KOPT-K1 (cell line): Measurements from ENCODE around the gene KMT2D.

Experiments
- H3K27ac ChIP-seq: fragments of 200-600 bp; sonication (generic); 2 replicates; pipeline ENCODE4 v1.5.1; 2016; ENCODE audit warnings: antibody characterized with exemption, mild to moderate bottlenecking, low read depth, low read length; ENCODE audit not compliant: poor library complexity, severe bottlenecking
- H3K36me3 ChIP-seq: fragments of 200-600 bp; sonication (generic); 2 replicates; pipeline ENCODE4 v1.5.1; 2017; ENCODE audit warnings: antibody characterized with exemption, mild to moderate bottlenecking, low read length, moderate library complexity; ENCODE audit not compliant: insufficient read depth
- H3K9me3 ChIP-seq: fragments of 200-600 bp; sonication (generic); 2 replicates; pipeline ENCODE4 v1.5.1; 2017; ENCODE audit warnings: antibody characterized with exemption, low read length, mild to moderate bottlenecking; ENCODE audit not compliant: insufficient read depth, poor library complexity, severe bottlenecking

KMT2D gene

DNA sequence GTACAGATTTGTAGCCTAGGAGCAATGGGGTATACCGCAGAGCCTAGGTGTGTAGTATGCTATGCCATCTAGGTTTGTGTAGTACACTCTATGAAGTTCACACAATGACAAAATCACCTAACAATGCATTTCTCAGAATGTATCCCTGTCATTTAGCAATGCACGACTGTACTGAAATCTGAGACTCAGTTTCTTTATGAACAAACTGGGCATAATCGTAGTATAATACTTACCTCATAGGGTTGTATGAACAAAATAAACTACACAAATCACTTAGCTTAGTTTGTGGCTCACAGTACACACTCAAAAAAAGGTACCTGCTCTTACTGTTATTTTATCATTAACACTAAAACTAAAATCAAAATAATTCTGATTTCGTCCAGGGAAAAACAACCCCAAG, 35.1 kb downstream of the KMT2D start:
- Histone ChIP-seq H3K9me3 (no peaks in the 10 kb centered on the region), H3K36me3 (peaks cover 100% of the 10 kb centered on the region), H3K27ac (no peak overlapping the region)

DNA sequence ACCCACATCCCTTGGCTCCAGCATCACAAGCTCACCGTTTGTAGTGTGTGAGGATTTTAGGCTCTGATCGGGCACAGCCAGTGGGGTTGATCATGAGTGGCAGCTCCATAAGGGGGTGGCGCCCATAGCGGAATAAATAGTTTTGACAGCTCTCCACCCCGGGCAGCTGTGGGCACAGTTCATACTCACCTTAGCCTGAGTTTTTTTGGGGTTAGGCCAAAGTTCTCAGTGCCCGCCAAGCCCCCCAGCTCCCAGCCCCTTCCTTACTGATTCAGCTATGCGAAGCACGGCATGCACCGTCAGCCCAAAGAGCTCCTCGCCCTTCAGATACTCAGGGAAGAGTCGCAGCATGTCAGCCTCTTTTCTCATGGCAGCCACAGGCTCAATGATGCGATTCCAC, 36.1 kb downstream of the KMT2D start:
- H3K27ac ChIP-seq, result no peak overlapping the region
- peaks cover 90% of the 10 kb centered on the region for H3K36me3 ChIP-seq
- H3K9me3 ChIP-seq, result no peaks in the 10 kb centered on the region

- Histone ChIP-seq H3K36me3 (peaks cover 83% of the 10 kb centered on the region), H3K27ac (no peak overlapping the region), H3K9me3 (no peaks in the 10 kb centered on the region)
These were observed 36.8 kb downstream of the KMT2D start for GRCh38 chr12:49023812-49024211.

DNA sequence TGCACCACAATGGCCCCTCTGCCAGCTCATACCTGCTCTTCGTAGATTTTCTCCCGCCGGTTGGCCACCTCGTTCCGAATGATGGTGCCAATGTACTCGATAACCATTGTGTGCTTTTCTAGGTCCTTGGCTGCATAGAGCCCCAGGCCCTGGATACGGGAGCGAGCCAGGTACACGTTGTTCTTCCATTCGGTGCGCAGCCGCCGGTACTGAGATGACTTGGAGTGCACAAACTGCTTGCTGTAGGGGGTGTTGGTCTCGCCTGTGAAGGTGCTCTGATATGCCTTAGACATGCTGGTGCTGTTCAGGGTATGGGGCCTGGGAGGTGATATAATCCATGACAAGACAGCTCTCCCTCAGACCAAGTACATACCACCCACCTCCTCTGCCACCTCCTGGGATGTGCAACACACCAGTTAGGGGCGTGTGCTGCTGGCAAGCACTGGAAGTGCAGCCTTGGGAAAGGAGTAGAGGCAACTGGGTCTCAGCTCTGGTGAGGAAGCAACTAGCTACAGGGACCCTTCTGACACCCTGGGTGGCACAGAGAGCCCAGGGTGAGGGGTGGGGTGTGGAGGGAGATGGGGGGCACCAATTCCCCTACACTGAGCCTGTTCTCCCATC, 37.9 kb downstream of the KMT2D start:
- Histone ChIP-seq H3K36me3 (peaks cover 72% of the 10 kb centered on the region), H3K27ac (no peak overlapping the region)

DNA sequence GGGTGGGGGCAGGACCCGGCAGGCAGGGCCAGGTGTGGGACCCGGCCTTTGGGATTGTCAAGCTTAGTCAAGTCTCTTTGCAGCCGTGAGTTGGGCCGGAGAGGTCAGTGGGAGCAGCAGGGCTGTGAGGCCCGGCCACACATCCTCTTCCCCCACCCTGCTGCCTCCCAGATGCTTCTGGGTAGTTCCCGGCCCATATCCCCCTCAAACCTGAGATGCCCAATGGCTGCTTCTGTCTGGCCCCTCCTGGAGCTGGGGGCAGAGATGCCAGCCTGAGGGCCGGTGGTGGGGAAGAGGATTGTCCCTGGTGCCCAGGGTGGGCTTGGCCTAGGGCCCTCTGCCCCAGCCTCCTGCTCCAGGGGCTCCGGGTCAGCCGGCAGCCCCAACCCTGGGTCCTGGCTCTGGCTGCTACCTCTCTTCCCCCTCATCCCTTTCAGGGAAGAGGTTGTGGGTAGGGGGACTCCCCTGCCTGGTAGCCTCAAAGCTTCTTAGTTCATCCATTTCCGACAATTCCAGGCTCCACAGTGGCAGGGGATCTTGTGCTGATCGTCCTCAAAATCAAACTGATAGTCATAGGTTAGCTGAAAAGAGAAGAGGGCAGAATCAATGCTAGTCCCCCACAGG, 39.2 kb downstream of the KMT2D start:
- no peak overlapping the region for H3K27ac ChIP-seq
- H3K9me3 ChIP-seq, result no peaks in the 10 kb centered on the region
- H3K36me3 ChIP-seq, result peaks cover 59% of the 10 kb centered on the region

More for the DNA sequence above, 37.9 kb downstream of the KMT2D start:
- no peaks in the 10 kb centered on the region for H3K9me3 ChIP-seq

DNA sequence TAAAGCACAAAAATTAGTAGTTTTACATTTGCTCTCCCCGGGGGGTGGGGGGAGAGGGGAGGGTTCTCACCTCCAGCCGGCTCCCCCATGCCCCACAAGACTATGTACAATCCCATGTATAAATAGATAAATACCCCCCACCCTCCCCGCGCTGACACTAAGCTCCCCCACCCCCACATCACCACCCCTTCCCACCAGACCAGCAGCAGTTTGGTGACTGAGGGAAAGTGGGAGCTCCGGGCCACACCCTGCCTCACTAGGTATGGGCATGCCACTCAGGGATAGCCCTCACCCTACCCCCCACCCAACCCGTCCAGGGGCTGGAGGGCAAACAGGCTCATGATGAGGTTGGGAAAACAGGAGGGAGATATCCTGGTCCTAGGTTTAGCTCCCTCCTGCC, 40.2 kb downstream of the KMT2D start:
- Histone ChIP-seq H3K27ac (no peak overlapping the region), H3K9me3 (no peaks in the 10 kb centered on the region), H3K36me3 (peaks cover 49% of the 10 kb centered on the region)

DNA sequence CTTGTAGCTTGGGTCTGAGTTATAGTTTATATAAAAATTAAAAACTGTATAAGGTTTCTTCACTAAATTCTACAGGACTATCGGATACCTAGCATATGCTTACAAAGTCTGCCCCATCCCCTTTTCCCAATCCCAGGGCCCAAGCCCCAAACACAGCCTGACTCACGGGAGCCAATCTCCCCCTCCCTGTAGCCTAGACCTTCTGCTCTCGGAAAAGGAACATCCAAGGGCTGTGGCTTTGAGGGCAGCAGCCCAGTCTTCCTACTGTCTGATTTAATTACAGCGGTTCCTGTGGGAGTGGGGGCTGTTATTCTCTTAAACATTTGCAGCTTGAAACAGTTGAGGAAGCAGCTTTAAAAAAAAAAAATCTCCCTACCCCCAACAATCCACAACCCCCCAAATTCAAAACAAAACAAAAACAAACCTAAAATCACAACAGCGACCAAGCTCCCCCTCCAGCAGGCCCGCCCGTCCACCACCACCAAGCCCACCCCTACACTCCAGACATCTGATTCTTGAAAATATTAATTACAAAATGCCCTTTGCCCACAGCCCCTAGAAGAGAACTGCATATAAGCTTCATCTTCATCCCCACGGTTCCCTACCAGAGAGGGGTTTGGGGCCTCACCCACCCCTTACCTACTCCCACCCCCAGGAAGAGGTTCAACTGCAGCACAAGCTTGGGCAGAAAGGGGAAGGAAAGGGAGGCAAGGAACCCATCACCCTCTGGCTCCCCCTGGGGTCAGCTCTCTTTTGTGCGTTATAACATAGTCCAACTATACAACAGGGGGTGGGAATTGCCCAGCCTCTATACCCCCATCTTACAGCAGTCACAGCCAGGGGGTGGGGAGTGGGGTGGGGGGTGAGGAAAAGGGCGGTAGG, 40.9 kb downstream of the KMT2D start:
- H3K27ac ChIP-seq, result peak overlapping the region; percentile 73
- peaks cover 42% of the 10 kb centered on the region for H3K36me3 ChIP-seq
- H3K9me3 ChIP-seq, result no peaks in the 10 kb centered on the region

GRCh38 chr12:49019120-49019430, 41.5 kb downstream of the KMT2D start:
- peak overlapping the region; percentile 73 for H3K27ac ChIP-seq
- H3K36me3 ChIP-seq, result peaks cover 36% of the 10 kb centered on the region
- no peaks in the 10 kb centered on the region for H3K9me3 ChIP-seq

- Histone ChIP-seq H3K27ac (peak within 1 kb of the TSS; percentile 73), H3K9me3 (no peaks in the 10 kb centered on the region), H3K36me3 (peaks cover 30% of the 10 kb centered on the region)
These were observed 42.1 kb downstream of the KMT2D start, which contains the start of gene PRKAG1 for GRCh38 chr12:49018261-49019119. Gene PRKAG1 (minus strand): TSS chr12:49018776. CDS start chr12:49018740, 36 bp downstream.

- peaks cover 29% of the 10 kb centered on the region for H3K36me3 ChIP-seq
- no peaks in the 10 kb centered on the region for H3K9me3 ChIP-seq
- peak overlapping the region; percentile 73 for H3K27ac ChIP-seq
These were observed 42.7 kb downstream of the KMT2D start for GRCh38 chr12:49017891-49018260.

- no peak overlapping the region for H3K27ac ChIP-seq
- peaks cover 32% of the 10 kb centered on the region for H3K36me3 ChIP-seq
- no peaks in the 10 kb centered on the region for H3K9me3 ChIP-seq
These were observed 45.4 kb downstream of the KMT2D start for GRCh38 chr12:49015196-49015595.

GRCh38 chr12:49014547-49014946, 46.0 kb downstream of the KMT2D start:
- Histone ChIP-seq H3K36me3 (peaks cover 35% of the 10 kb centered on the region), H3K9me3 (no peaks in the 10 kb centered on the region), H3K27ac (no peak overlapping the region)

DNA sequence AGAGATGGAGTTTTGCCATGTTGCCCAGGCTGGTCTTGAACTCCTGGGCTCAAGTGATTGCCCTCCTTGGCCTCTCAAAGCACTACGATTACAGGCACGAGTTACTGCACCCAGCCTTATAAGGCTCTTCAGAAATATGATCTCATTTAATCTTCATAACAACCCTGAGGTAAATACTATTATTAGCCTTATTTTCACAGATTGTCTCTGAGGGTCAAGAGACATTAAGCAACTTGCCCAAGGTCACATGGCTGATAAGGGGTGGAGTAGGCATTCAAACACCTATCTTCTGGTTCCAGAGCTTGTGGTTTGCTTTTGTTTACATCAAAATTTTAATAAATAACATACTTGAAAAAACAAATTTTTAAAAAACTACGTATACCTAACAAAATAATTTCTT, 47.2 kb downstream of the KMT2D start:
- peaks cover 35% of the 10 kb centered on the region for H3K36me3 ChIP-seq
- no peaks in the 10 kb centered on the region for H3K9me3 ChIP-seq
- no peak overlapping the region for H3K27ac ChIP-seq

GRCh38 chr12:49012739-49013138, 47.9 kb downstream of the KMT2D start:
- H3K36me3 ChIP-seq, result peaks cover 35% of the 10 kb centered on the region
- H3K27ac ChIP-seq, result no peak overlapping the region
- H3K9me3 ChIP-seq, result no peaks in the 10 kb centered on the region
